Hepatic stellate cell (primary cell): ENCODE results near the gene HOOK2.

Source experiments
- DNase-seq: peaks from one replicate; pipeline ENCODE4 v3.0.0; 2011; ENCODE audit warnings: low spot score

HOOK2 gene

DNA sequence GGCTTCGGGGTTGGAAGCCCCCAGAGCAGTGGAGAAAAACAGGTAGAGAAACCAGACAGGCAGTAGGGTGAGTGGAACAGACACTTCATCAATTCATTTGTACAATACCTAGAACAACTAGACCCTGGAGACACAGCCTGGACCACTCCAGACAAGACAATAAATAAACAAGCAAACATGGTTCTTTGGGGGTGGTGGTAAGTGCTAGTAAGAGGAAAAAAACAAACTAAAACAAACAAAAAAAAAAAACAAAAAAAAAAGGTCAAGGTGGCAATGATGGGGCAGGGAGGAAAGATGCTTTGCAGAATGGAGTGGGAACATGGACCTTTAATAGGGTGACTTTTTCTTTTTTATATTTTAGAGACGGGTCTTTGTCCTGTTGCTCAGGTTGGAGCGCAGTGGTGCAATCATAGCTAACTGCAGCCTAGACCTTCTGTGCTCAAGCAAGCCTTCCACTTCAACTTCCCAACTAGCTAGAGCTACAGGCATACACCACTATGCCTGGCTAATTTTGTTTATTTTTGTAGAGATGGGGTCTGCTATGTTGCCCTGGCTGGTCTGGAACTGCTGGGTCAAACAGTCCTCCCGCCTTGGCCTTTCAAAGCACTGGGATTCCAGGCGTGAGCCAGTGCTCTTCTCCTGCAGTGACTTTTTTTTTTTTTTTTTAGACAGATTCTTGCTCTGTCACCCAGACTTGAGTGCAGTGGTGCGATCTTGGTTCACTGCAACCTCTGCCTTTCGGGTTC lies 19.0 kb upstream of the HOOK2 start:
- DNase-seq: no peak

DNA sequence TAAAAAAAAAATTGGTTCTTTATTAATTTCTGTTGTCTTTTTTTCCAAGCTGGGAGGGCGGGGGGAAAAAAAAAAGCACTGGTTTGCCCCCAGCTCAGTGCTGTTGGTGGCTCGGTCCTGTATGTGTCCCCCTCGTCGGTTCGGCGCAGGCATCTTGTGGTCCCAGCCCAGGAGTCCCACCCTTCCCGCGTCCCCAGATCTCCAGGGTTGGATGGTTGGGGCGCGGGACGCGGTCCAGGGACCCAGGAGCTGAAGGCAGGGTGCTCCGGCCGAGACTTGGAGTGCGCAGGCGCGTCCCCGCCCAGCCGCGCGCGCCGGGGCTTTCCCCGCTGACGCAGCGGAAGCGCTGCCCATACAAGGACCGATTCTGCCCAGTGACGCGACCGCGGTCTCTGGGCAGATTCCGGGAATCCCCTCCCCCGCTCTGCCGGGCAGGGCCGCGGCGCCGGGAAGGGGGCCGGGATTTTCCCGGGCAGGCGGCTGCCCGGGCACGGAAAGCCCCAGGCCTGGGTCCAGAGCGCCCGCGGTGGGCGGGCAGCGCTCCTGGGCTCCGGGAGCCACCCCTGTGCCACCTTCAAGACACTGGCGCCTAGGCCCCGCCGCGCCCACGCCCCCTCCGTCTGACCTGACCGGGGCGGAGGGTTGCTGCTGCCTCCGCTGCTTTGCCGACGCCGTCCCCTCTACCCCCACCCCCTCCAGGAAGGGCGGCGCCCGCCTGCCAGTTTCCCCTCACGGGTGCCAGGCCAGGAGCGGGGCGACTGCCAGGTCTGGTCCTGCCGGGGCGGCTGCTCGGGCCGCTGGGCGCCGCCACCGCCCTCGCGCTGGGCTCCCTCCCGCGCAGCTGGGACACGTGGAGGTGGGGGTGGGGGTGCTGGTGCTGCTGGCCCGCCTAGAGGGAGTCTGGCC lies 18.2 kb upstream of the HOOK2 start:
- peak; percentile 97 for DNase-seq

DNA sequence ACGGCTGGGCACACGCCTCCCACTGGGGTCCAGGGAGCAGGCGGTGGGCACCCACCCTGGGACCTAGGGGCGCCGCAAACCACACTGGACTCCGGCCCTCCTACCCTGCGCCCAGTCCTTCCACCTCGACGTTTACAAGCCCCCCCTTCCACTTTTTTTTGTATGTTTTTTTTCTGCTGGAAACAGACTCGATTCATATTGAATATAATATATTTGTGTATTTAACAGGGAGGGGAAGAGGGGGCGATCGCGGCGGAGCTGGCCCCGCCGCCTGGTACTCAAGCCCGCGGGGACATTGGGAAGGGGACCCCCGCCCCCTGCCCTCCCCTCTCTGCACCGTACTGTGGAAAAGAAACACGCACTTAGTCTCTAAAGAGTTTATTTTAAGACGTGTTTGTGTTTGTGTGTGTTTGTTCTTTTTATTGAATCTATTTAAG lies 17.5 kb upstream of the HOOK2 start:
- DNase-seq: no peak

DNA sequence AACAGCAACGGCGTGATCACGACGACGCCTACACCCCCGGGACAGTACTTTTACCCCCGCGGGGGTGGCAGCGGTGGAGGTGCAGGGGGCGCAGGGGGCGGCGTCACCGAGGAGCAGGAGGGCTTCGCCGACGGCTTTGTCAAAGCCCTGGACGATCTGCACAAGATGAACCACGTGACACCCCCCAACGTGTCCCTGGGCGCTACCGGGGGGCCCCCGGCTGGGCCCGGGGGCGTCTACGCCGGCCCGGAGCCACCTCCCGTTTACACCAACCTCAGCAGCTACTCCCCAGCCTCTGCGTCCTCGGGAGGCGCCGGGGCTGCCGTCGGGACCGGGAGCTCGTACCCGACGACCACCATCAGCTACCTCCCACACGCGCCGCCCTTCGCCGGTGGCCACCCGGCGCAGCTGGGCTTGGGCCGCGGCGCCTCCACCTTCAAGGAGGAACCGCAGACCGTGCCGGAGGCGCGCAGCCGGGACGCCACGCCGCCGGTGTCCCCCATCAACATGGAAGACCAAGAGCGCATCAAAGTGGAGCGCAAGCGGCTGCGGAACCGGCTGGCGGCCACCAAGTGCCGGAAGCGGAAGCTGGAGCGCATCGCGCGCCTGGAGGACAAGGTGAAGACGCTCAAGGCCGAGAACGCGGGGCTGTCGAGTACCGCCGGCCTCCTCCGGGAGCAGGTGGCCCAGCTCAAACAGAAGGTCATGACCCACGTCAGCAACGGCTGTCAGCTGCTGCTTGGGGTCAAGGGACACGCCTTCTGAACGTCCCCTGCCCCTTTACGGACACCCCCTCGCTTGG lies 16.9 kb upstream of the HOOK2 start:
- peak; percentile 27 for DNase-seq

DNA sequence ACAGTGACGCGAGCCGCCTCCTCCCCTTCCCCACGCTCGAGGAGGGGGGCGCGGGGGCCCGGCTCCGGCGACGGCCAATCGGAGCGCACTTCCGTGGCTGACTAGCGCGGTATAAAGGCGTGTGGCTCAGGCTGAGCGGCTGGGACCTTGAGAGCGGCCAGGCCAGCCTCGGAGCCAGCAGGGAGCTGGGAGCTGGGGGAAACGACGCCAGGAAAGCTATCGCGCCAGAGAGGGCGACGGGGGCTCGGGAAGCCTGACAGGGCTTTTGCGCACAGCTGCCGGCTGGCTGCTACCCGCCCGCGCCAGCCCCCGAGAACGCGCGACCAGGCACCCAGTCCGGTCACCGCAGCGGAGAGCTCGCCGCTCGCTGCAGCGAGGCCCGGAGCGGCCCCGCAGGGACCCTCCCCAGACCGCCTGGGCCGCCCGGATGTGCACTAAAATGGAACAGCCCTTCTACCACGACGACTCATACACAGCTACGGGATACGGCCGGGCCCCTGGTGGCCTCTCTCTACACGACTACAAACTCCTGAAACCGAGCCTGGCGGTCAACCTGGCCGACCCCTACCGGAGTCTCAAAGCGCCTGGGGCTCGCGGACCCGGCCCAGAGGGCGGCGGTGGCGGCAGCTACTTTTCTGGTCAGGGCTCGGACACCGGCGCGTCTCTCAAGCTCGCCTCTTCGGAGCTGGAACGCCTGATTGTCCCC lies 16.1 kb upstream of the HOOK2 start, which contains the start of gene JUNB:
Gene JUNB, plus strand, starts transcription at position 142 of the 706 bp plus-strand sequence. Its CDS starts 286 bp downstream, at position 428.
- peak; percentile 98 for DNase-seq

DNA sequence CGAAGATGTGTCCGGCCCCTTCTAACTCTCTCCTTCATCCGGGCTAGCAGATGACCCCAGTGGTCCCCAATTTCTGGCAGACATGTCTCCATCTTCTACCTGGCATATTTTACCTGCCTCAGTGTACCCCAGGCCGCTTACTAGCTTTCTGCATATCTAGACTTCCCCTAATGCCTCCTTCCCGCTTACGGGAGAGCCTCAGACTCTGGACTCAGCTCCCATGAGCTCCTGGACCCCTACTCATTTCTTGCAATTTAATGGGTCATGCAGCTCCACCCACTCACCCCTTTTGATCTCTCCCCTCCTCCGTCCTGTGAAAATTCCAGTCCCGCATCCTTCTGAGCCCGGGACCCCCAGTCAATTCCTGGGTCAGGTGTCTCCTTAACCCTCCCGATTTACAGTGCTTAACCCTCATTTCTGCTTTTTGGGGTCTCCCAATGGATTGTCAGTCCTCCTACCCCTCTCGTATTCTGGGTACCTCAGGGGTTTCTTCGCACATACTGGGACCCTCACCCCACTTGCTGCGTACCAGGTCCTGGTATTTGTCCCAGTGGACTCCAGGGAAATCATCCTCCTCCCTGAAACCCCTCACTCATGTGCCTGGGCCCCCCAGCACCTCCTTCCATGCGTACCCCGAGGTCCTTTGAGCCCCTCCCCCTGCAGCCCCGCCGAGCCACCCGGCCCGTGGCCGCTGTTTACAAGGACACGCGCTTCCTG lies 15.4 kb upstream of the HOOK2 start:
- DNase-seq: no peak

DNA sequence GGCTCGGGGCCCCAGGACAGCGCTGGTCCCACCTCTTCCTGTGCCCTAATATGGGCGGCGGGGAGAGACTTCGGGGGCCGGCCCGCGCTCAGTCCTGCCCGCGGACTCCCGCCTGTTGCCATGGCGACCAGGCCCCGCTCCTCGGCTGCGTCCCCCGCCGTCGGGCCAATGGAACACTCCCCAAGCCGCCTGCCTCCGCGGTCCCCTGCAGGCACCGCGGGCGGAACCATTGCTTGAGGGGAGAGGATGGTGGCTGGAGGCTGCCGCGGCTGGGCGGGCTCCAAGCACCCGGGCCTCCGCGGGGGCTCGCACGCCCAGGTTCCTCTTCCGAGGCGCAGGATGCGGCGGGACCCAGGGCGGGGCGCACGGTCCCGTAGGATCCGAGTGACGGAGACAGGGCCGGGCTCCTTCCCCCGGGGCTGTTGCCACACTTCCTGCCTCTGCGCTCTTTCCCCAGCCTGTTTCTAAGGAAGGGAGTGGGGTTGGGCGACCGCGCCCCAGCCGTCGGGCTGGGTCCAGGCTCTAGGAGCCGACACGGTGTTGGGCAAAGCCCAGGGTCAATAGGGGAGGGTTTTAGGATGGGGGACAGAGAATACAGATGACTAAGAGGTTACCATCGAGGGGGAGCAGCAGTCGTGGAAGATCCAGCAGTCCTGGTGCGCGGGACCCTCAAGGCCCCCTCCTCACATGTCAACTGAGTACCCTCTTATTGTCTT lies 14.7 kb upstream of the HOOK2 start:
- peak; percentile 96 for DNase-seq

DNA sequence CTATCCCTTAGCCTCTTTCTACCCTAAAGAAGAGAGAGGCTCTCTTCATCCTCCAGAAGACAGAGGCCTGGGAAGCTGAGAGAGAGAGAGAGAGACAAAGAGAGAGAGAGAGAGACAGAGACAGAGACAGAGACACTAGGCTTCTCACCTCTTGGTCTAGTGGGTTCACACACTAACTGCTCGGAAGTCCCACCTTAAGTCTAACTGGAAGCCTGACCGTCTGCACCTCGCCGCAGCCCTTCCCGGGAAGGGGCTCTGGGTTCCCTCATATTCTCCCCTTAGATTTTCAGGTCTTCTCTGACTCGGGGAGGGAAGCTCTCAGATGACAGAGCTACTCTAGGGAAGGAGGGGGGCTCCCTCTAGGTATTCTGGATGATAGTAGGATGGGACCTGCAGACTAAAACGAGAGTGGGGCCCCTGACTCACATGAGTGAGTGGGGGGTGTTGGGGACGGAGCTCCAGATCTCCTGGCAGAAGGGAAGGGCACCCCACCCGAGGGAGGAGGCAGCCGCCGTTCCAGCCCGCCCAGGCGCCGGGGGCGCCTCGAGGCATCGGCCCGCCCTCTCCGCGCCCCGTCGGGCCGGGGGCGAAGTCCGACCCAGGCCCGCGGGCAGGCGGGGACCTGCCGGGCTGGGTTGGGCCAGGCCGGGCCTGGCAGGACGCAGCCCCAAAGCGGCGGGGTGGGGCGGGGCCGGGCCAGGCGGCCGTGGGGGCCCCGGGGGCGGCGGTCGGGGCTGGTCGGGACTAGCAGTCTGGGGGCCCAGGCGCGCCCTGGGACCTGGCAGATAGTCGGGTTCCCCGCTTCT lies 13.9 kb upstream of the HOOK2 start:
- peak; percentile 29 for DNase-seq

DNA sequence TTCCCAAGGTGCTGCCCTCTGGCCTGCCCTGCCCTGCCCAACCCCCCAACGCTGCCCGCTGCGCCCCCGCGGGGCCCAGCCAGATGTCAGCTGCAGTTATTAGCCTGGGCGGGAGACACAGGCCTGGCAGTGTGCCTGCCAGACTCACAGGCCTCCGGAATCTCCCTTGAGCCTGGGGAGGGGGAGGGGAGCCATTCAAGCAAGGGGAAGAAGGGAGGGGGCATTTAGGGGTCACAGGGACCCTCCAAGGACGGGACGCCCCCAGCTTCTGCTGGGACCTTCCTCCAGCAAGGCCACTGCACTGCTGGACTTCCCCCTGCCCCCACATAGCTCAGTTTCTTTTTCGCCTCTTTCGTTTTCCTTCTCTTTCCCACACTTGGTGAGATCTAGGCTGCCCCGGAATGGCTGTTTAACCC lies 13.3 kb upstream of the HOOK2 start:
- DNase-seq: peak; percentile 75

DNA sequence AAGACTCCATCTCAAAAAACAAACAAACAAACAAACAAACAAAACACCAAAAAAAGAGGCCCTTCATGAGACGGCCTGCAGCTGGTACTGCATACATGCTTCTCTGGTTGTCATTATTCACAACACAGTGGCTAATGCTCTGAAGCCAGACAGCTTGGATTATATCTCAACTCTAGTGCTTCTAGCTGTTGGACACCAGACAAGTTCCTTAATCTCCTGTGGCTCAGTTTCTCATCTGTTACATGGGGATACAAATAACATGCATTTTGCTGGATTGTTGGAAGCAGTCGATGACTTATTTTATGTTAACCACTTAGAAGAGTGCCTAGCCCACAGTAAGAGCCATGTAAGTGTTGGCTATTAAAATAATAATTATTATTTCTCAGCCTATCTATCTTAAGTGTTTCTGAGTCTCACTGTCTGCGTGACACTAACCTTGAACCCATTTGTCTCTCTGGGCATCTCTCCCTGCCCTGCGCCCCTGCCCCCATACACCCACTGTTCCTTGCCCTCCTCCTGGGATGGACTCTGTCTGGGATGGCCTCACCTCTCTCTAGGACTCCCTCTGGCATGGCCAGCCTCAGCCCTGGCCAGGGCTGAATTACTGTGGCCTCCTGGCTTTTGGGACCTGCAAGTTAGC lies 12.8 kb upstream of the HOOK2 start:
- DNase-seq: no peak

DNA sequence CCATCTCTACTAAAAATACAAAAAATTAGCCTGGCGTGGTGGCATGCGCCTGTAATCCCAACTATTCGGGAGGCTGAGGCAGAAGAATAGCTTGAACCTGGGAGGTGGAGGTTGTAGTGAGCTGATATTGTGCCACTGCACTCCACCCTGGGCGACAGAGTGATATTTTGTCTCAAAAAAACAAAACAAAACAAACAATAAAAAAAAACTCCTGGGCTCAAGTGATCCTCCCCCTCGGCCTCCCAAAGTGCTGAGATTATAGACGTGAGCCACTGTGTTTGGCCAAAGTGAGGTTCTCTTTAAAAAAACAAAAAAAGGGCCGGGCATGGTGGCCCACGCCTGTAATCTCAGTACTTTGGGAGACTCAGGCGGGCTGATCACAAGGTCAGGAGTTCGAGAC lies 12.1 kb upstream of the HOOK2 start:
- DNase-seq: no peak

DNA sequence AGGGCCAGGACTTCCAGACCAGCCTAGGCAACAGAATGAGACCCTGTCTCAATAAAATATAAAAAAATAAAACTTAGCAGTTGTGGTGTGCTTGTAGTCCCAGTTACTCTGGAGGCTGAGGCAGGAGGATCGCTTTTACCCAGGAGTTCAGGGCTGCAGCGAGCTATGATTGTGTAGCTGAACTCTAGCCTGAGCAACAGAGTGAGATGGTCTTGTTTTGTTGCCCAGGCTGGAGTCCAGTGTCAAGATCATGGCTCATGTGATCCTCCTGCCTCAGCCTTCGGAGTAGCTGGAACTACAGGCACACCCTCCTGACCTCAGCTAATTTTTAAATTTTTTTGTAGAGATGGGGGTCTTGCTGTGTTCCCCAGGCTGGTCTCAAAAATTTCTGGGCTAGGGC lies 11.6 kb upstream of the HOOK2 start:
- no peak for DNase-seq

DNA sequence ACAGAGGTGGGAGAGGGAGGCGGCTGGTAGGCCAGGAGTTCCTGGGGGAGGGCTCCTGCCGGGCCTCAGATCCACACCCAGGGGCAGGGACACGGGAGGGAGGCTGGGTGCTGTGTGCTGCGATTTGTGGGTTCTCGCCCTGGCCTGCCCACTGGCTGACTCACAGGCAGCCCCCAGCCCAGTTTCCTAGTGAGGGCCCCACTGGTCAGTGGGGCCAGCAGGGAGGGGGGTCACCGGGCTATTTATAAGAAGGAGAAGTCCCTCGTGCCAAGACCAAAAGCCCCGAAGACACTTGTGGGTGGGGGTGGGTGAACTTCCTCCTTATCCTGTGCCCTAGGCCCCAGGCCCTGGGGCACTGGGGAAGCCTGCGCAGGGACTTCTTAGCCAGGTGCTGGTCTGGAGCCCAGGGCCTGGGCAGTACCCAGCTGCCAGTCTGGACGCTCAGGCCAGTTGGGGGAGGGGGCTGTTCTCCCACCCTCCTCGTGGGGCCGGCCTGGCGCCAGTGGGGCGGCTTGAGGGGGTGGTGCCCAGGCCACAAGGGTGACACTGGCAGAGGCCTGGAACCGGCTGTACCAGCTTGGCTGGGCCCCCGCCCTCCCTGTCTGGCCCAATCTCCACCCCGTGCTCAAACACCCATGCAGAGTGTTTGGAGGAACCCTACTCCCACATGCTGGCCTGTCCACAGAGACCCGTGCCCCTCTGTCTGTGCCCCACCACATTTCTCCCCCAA lies 11.0 kb upstream of the HOOK2 start:
- DNase-seq: no peak

DNA sequence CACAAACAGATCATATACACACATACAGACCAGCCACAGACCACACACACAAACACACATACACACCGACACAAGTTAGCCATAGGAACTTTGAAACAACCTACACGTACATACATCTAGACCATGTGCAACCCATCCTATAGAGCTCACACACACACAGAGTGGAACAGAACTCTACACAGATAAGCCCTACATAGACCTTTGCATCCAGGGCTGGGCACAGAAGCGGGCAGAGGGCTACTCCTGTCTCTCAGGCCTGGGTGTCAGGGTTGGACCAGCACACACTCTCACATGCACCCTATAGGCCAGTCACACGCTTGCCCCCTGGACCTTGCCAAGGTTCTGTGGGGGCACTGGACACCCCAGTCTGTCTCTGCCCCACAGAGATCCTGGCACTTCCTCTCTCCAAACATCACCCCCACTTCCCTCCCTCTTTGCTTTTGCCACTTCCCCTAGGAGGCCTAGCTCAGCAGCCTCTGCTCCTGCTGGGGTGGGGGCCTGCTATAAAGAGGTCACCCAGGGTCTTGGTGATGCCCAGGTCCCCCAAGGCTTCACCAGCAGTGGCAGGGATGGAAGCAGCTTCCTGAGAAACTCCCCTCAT lies 10.2 kb upstream of the HOOK2 start:
- no peak for DNase-seq

DNA sequence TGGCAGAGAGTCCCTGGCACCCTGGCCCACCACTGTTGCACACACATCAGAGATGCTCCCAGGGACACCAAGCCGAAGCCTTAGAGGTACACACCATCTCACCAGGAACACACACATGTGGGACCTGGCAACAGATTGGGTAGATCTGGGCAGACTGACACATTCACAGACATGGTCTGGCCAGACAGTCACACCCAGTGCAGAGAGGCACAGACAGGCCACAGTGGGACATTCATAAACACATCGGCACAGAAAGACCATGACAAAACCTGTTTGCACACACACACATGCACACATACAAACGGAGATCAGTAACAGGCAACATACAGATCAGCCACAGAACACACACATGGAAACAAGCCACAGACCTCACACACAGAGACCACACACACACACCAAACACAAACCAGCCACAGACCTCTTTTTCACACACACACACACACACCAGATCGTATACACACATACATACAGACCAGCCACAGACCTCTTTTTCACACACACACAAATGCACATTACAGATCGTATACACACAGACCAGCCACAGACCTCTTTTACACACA lies 9.6 kb upstream of the HOOK2 start:
- no peak for DNase-seq

DNA sequence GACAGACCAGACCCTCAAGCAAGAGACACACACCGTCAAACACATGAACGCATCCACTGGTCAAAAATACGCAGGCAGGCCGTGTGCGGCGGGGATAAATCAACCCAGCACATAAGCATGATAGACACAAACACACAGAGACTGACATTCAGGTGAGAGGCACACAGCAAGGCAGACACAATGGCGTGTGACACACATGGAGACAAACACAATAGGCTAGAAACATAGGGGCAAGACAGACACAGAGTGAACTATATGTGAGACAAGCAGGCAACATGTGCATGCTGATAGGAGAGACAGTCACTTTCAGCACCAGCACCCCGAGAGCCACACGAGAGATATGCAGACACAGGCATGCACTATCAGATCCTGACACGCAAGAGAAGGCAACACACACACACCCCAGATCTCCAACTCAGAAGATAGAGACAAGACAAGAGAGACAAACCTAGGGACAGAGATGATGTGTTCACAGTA lies 9.1 kb upstream of the HOOK2 start:
- peak; percentile 60 for DNase-seq

DNA sequence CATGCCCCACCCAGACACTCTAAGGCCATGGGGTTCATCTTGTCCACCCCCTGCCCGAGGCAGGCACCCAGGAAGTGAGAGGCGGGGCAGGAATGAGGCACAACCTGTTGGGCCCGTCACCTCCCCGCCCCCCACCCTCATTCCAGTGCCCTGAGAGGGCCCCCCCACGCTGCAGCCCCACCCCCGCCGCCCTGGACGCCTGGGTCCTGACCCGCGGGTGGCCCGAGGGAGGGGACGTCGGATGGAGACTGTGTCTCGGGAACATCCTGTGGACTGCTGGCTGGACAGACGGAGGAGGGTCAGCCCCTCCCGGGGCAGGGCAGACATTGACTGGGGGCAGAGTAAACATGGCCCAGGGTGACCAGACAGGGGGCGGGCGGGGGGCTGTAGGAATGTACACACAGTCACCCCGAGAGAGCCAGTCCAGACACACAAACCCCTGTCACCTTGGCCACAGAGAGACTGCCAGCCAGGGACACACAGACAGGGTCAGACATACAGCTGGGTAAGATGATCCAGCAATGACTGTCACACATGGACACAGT lies 8.6 kb upstream of the HOOK2 start:
- DNase-seq: no peak
